B cell (primary cell): ENCODE data around the gene NR6A1. TPM values are rescaled to one million over a fixed set of nuclear protein-coding genes. Genes with fewer than 3 reads are reported as not detected.

Experiments used
- ATAC-seq: fragments of 200-7000 bp; cut with Tn5 transposase; one replicate; pipeline ENCODE4 v1.10.0; 2021; ENCODE audit warnings: low read depth, mild to moderate bottlenecking, moderate number of reproducible peaks, moderate library complexity
- CTCF ChIA-PET: fragments of 350-600 bp; sonication (Branson Sonifier 250); formaldehyde crosslinking; loops from one replicate; lab custom pipeline; 2021; ENCODE audit warnings: antibody characterized with exemption, inconsistent platforms; lab: Charles Lee
- POLR2A ChIA-PET: fragments of 350-600 bp; sonication (Branson Sonifier 250); formaldehyde crosslinking; loops from one replicate; lab custom pipeline; 2021; ENCODE audit warnings: antibody characterized with exemption; lab: Charles Lee
- DNase-seq: peaks from one replicate; pipeline ENCODE4 v3.0.0; 2013
- H2AFZ ChIP-seq: 2 replicates; pipeline ENCODE4 v1.6.1; 2012; ENCODE audit warnings: mild to moderate bottlenecking, low read depth, low read length; ENCODE audit not compliant: insufficient read depth, poor library complexity, severe bottlenecking
- H3K27ac ChIP-seq, 2 donors: 1 replicate in 1 of 2; 2 replicates in 1 of 2; pipeline ENCODE4 v1.5.1; 2012 to 2013; ENCODE audit warnings: low read length in 2 of 2, mild to moderate bottlenecking in 2 of 2, moderate library complexity in 1 of 2
- H3K27me3 ChIP-seq, 4 experiments: fragments of 200-600 bp in 1 of 4; sonication (generic) in 1 of 4; replicated peaks in 1 of 4; 1 replicate in 2 of 4; 2 replicates in 2 of 4; pipeline versions ENCODE4 v1.6.1 to v1.7.0; 2013 to 2016; ENCODE audit warnings: low read length in 3 of 4, mild to moderate bottlenecking in 2 of 4, mixed read lengths in 1 of 4, moderate library complexity in 1 of 4; ENCODE audit not compliant: insufficient read depth in 4 of 4, control insufficient read depth in 3 of 4; ENCODE audit errors: control extremely low read depth in 1 of 4
- H3K36me3 ChIP-seq, 2 experiments: replicated peaks in 1 of 2; 1 replicate in 1 of 2; 2 replicates in 1 of 2; pipeline versions ENCODE4 v1.6.1 to v1.7.1; 2013; ENCODE audit warnings: low read length in 1 of 2; ENCODE audit not compliant: insufficient read depth in 2 of 2, control insufficient read depth in 1 of 2; ENCODE audit errors: control extremely low read depth in 1 of 2, extremely low read depth in 1 of 2
- H3K4me1 ChIP-seq, 2 donors: fragments of 200-600 bp in 1 of 2; sonication (generic) in 1 of 2; 1 replicate in 1 of 2; 2 replicates in 1 of 2; pipeline versions ENCODE4 v1.5.1 to v1.6.1; 2013 to 2017; ENCODE audit warnings: low read length in 2 of 2; ENCODE audit not compliant: control insufficient read depth in 2 of 2, insufficient read depth in 2 of 2
- H3K4me2 ChIP-seq: replicated peaks from 2 replicates; pipeline ENCODE3; 2012; ENCODE audit warnings: mild to moderate bottlenecking, low read depth, low read length; ENCODE audit not compliant: poor library complexity, severe bottlenecking
- H3K4me3 ChIP-seq, 5 experiments: fragments of 200-600 bp in 1 of 5; sonication (generic) in 1 of 5; 1 replicate in 3 of 5; 2 replicates in 2 of 5; pipeline versions ENCODE4 v1.5.1 to v1.7.0; 2011 to 2016; ENCODE audit warnings: low read length in 4 of 5, mild to moderate bottlenecking in 4 of 5, low read depth in 2 of 5, control low read depth in 1 of 5, moderate library complexity in 1 of 5; ENCODE audit not compliant: insufficient read depth in 1 of 5; ENCODE audit errors: control extremely low read depth in 1 of 5, extremely low read depth in 1 of 5
- H3K79me2 ChIP-seq: fragments of 200-600 bp; sonication (generic); one replicate; pipeline ENCODE4 v1.6.0; 2016; ENCODE audit warnings: low read length; ENCODE audit not compliant: control insufficient read depth, insufficient read depth
- H3K9ac ChIP-seq: fragments of 200-600 bp; sonication (generic); 2 replicates; pipeline ENCODE4 v1.6.1; 2017; ENCODE audit warnings: mild to moderate bottlenecking, low read length, moderate library complexity
- H3K9me3 ChIP-seq, 3 donors: one replicate each; pipeline versions ENCODE4 v1.6.1 to v1.7.1; 2013; ENCODE audit warnings: low read length in 2 of 3; ENCODE audit not compliant: control insufficient read depth in 2 of 3, insufficient read depth in 1 of 3; ENCODE audit errors: control extremely low read depth in 1 of 3
- H4K20me1 ChIP-seq: 2 replicates; pipeline ENCODE4 v1.6.0; 2012; ENCODE audit warnings: mild to moderate bottlenecking, low read length; ENCODE audit not compliant: insufficient read depth, control insufficient read depth, poor library complexity, severe bottlenecking
- H3K27ac Mint-ChIP-seq: one replicate; pipeline ENCODE4 v1.8.0; 2021; ENCODE audit warnings: mixed read lengths
- H3K27me3 Mint-ChIP-seq: one replicate; pipeline ENCODE4 v1.8.0; 2021; ENCODE audit warnings: mixed read lengths
- H3K4me1 Mint-ChIP-seq: one replicate; pipeline ENCODE4 v1.8.0; 2021; ENCODE audit warnings: mixed read lengths
- H3K4me3 Mint-ChIP-seq: one replicate; pipeline ENCODE4 v1.8.0; 2021; ENCODE audit warnings: mixed read lengths
- H3K9me3 Mint-ChIP-seq: one replicate; pipeline ENCODE4 v1.8.0; 2022; ENCODE audit warnings: mixed read lengths; ENCODE audit not compliant: insufficient read depth
- EZH2 ChIP-seq: IDR thresholded peaks from 2 replicates; pipeline ENCODE4 v1.6.1; 2012; ENCODE audit warnings: borderline replicate concordance, low read depth, mild to moderate bottlenecking, moderate library complexity, low read length; ENCODE audit not compliant: insufficient read depth, poor library complexity, severe bottlenecking
- WGBS: methylation state at CpG from one replicate; pipeline ENCODE4 v1.1.5; 2013; ENCODE audit warnings: missing lambda C conversion rate; ENCODE audit not compliant: insufficient coverage; 5-methylcytosine and 5-hydroxymethylcytosine counted together
- intact Hi-C: fragments of 100-400 bp; cut with micrococcal nuclease; formaldehyde crosslinking; loops from one replicate; pipeline ENCODE4 v1.10.0; 2022
- polyA plus RNA-seq: library from polyadenylated mRNA; depleted of rRNA; stranded (reverse); fragments of >200 nt; gene quantifications from 2 replicates; pipeline ENCODE4 v1.2.3, GENCODE V29; 2012
- total RNA-seq, 2 donors: library from RNA; stranded (reverse); fragments of 120-200 nt in 1 of 2; gene quantifications; 1 replicate in 1 of 2; 2 replicates in 1 of 2; pipeline versions ENCODE4 v1.2.3 to v1.2.4, GENCODE V29; 2013 to 2022
- TF ChIP-seq, protein P1 (sequence below): fragments of 200-600 bp; IDR thresholded peaks from one replicate; pipeline ENCODE4 v1.8.0; 2022; ENCODE audit warnings: antibody characterized with exemption, mild to moderate bottlenecking

NR6A1 gene
- total and polyA plus RNA-seq, 2 donors (not counting 1 experiment from before 2014, with no cell fraction given) = 0.09 to 0.67 TPM

- H3K4me2 ChIP-seq = peak overlapping the region; percentile 75
- Mint-ChIP-seq H3K27ac (no peak overlapping the region), H3K4me1 (peaks cover 26% of the 10 kb centered on the region), H3K27me3 (no peaks in the 10 kb centered on the region), H3K4me3 (peak overlapping the region; percentile 98), H3K9me3 (no peaks in the 10 kb centered on the region)
- POLR2A ChIA-PET = no interaction called here
- DNase-seq (peak; percentile 35), ATAC-seq (no peak)
- 2% methylated on average over 7 of the region's 11 CpGs for WGBS
- H3K27ac ChIP-seq = no peak overlapping the region
- H3K9ac ChIP-seq = peak overlapping the region; percentile 68
- H3K4me1 ChIP-seq = peaks cover 13 to 14% of the 10 kb centered on the region in 2 donors
- no peaks in the 10 kb centered on the region for H3K9me3 ChIP-seq
- intact Hi-C loops = no loop called here
- CTCF ChIA-PET = interaction anchor here (0.7 to 2.2 kb wide), 3 partner anchors 34 to 51 kb away, joined by 3 to 9 read pairs (median 6); no protein-coding TSS in a partner anchor
- TF ChIP-seq, protein P1, sequence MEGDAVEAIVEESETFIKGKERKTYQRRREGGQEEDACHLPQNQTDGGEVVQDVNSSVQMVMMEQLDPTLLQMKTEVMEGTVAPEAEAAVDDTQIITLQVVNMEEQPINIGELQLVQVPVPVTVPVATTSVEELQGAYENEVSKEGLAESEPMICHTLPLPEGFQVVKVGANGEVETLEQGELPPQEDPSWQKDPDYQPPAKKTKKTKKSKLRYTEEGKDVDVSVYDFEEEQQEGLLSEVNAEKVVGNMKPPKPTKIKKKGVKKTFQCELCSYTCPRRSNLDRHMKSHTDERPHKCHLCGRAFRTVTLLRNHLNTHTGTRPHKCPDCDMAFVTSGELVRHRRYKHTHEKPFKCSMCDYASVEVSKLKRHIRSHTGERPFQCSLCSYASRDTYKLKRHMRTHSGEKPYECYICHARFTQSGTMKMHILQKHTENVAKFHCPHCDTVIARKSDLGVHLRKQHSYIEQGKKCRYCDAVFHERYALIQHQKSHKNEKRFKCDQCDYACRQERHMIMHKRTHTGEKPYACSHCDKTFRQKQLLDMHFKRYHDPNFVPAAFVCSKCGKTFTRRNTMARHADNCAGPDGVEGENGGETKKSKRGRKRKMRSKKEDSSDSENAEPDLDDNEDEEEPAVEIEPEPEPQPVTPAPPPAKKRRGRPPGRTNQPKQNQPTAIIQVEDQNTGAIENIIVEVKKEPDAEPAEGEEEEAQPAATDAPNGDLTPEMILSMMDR = no peak
- no peak for TF ChIP-seq EZH2
- H3K79me2 ChIP-seq = peaks cover 10% of the 10 kb centered on the region
- peak overlapping the region; percentile 68 for H2AFZ ChIP-seq
- no peaks in the 10 kb centered on the region for H3K27me3 ChIP-seq
- H3K4me3 ChIP-seq = peak overlapping the region; percentile 18 to 74 (median 60)
- no peaks in the 10 kb centered on the region for H3K36me3 ChIP-seq
- H4K20me1 ChIP-seq = no peaks in the 10 kb centered on the region
Measured at GRCh38 chr9:124660341-124660801, 110.7 kb downstream of the NR6A1 start.

GRCh38 chr9:124659099-124659659 is 111.9 kb downstream of the NR6A1 start:
- ATAC-seq (peak; percentile 57), DNase-seq (peak; percentile 55)
- peak overlapping the region; percentile 4 to 74 for H3K27ac ChIP-seq
- no peaks in the 10 kb centered on the region for H3K36me3 ChIP-seq
- H3K79me2 ChIP-seq = peaks cover 10% of the 10 kb centered on the region
- POLR2A ChIA-PET = interaction anchor here (0.7 kb wide), 1 partner anchor 42 kb away, joined by 3 read pairs; no protein-coding TSS in a partner anchor
- peak overlapping the region; percentile 87 for H3K27ac Mint-ChIP-seq
- no peaks in the 10 kb centered on the region for H3K9me3 Mint-ChIP-seq
- peak overlapping the region; percentile 68 for H3K9ac ChIP-seq
- H3K27me3 ChIP-seq = no peaks in the 10 kb centered on the region
- peak overlapping the region; percentile 74 for H2AFZ ChIP-seq
- CTCF ChIA-PET = interaction anchor here (1.0 to 2.2 kb wide), 3 partner anchors 30 to 53 kb away, joined by 3 to 9 read pairs (median 6); no protein-coding TSS in a partner anchor
- H4K20me1 ChIP-seq = no peaks in the 10 kb centered on the region
- peak overlapping the region; percentile 98 for H3K4me3 Mint-ChIP-seq
- no peak for TF ChIP-seq EZH2
- TF ChIP-seq, protein P1 = no peak
- H3K27me3 Mint-ChIP-seq = no peaks in the 10 kb centered on the region
- WGBS = 0% methylated on average over 9 of the region's 15 CpGs
- H3K9me3 ChIP-seq = no peaks in the 10 kb centered on the region
- peak overlapping the region; percentile 75 for H3K4me2 ChIP-seq
- H3K4me1 Mint-ChIP-seq = peaks cover 26% of the 10 kb centered on the region
- intact Hi-C loops = loop anchor here (5.0 kb wide), 1 partner anchor 53 kb away; no protein-coding TSS in a partner anchor
- H3K4me1 ChIP-seq = peaks cover 13 to 14% of the 10 kb centered on the region in 2 donors
- peak overlapping the region; percentile 52 to 83 (median 61) for H3K4me3 ChIP-seq
